ENCODE results near the gene COA1.

DNA sequence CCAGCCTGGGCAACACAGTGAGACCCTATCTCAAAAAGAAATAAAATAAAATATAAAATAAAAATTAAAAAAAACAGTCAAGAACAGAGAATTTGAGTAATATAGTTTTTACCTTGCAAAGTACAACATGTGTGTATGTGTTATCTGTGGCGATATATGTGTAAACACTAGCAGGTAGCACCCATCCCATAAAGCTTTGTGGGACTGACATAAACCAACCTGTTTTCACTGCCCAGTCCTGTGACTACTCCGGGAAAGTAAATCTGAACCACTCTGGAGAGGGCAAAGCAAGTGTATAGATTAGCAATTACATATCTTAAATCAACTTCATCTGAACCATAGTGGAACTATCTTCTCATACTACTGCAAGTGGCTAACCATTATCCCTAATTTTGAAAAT, 72.3 kb downstream of the COA1 start:
- TF ChIP-seq, protein P1, sequence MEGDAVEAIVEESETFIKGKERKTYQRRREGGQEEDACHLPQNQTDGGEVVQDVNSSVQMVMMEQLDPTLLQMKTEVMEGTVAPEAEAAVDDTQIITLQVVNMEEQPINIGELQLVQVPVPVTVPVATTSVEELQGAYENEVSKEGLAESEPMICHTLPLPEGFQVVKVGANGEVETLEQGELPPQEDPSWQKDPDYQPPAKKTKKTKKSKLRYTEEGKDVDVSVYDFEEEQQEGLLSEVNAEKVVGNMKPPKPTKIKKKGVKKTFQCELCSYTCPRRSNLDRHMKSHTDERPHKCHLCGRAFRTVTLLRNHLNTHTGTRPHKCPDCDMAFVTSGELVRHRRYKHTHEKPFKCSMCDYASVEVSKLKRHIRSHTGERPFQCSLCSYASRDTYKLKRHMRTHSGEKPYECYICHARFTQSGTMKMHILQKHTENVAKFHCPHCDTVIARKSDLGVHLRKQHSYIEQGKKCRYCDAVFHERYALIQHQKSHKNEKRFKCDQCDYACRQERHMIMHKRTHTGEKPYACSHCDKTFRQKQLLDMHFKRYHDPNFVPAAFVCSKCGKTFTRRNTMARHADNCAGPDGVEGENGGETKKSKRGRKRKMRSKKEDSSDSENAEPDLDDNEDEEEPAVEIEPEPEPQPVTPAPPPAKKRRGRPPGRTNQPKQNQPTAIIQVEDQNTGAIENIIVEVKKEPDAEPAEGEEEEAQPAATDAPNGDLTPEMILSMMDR (IDR thresholded peaks at IDR 0.05; ENCODE audit: low read depth, low read length, poor library complexity, severe bottlenecking): no peak
- TF ChIP-seq EZH2phosphoT487 (IDR thresholded peaks at IDR 0.05; ENCODE audit: borderline replicate concordance, low read length): no peak
